Nephron progenitor cell (in vitro differentiated cells): Measurements from ENCODE around the gene CHSY1.

Source experiments
- DNase-seq: peaks from one replicate; pipeline ENCODE4 v3.0.0; 2021
- H3K27ac Mint-ChIP-seq: 2 replicates; pipeline ENCODE4 v1.8.0; 2021; ENCODE audit warnings: mild to moderate bottlenecking, moderate library complexity, mixed read lengths
- H3K27me3 Mint-ChIP-seq: 2 replicates; pipeline ENCODE4 v1.8.0; 2021; ENCODE audit warnings: mild to moderate bottlenecking, low read depth, mixed read lengths; ENCODE audit not compliant: poor library complexity
- H3K36me3 Mint-ChIP-seq: 2 replicates; pipeline ENCODE4 v1.8.0; 2021; ENCODE audit warnings: low read depth, mixed read lengths
- H3K4me1 Mint-ChIP-seq: 2 replicates; pipeline ENCODE4 v1.8.0; 2021; ENCODE audit warnings: mixed read lengths
- H3K4me3 Mint-ChIP-seq: 2 replicates; pipeline ENCODE4 v1.8.0; 2021; ENCODE audit warnings: mild to moderate bottlenecking, moderate library complexity, mixed read lengths
- H3K9me3 Mint-ChIP-seq: 2 replicates; pipeline ENCODE4 v1.8.0; 2021; ENCODE audit warnings: mild to moderate bottlenecking, moderate library complexity, mixed read lengths
- TF ChIP-seq, protein P1 (sequence below): fragments of 200-600 bp; sonication (generic); IDR thresholded peaks from 2 replicates; pipeline ENCODE4 v1.5.0; 2021; ENCODE audit warnings: antibody characterized with exemption

The CHSY1 gene

GRCh38 chr15:101188637-101189408 lies 63.0 kb downstream of the CHSY1 start:
- Mint-ChIP-seq H3K36me3 (peaks cover 24% of the 10 kb centered on the region), H3K9me3 (no peaks in the 10 kb centered on the region), H3K27me3 (no peaks in the 10 kb centered on the region), H3K27ac (peak overlapping the region; percentile 93), H3K4me1 (peaks cover 62% of the 10 kb centered on the region), H3K4me3 (no peak overlapping the region)
- no peak for DNase-seq
- TF ChIP-seq, protein P1, sequence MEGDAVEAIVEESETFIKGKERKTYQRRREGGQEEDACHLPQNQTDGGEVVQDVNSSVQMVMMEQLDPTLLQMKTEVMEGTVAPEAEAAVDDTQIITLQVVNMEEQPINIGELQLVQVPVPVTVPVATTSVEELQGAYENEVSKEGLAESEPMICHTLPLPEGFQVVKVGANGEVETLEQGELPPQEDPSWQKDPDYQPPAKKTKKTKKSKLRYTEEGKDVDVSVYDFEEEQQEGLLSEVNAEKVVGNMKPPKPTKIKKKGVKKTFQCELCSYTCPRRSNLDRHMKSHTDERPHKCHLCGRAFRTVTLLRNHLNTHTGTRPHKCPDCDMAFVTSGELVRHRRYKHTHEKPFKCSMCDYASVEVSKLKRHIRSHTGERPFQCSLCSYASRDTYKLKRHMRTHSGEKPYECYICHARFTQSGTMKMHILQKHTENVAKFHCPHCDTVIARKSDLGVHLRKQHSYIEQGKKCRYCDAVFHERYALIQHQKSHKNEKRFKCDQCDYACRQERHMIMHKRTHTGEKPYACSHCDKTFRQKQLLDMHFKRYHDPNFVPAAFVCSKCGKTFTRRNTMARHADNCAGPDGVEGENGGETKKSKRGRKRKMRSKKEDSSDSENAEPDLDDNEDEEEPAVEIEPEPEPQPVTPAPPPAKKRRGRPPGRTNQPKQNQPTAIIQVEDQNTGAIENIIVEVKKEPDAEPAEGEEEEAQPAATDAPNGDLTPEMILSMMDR: no peak

DNA sequence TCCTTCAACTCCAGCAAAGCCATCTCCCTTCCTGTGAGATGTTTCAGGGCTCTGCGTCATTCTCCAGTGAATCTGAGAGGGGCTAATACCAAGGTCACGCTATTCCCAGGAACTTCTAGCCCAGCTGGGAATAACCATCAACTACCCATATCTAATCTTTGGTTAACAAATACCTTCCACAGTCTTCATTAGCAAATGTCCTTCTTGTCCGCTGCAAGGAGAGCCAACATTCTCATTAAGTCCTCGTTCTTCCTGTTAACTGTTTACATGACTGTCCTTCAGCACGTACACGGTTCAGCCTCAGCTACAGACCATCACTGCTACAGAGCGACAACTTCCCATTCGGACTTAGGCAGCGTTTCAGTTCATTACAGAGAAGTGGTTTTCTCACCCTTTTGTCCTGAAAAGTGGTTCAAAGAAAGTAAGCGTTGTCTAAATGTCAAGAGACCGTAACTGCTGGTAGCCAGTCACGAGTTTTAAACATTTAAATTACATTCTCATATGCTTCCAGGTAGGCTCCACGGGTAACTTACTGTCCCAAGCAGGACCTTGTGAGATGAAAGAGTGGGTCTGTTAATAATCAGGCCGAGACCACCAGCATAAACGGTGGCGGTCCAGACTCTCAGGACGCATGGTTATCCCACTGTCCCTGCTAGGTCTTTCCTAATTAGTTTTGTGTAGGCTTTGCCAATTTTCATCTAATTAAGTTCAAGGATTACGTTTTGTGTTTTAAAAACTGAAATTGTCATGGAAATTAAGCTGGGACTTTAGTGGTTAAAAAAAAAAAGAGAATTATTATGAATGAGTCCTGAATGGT lies 63.8 kb downstream of the CHSY1 start:
- no peaks in the 10 kb centered on the region for H3K27me3 Mint-ChIP-seq
- H3K4me1 Mint-ChIP-seq: peaks cover 62% of the 10 kb centered on the region
- H3K4me3 Mint-ChIP-seq: no peak overlapping the region
- H3K27ac Mint-ChIP-seq: peak overlapping the region; percentile 92
- TF ChIP-seq, protein P1: no peak
- DNase-seq: no peak
- peaks cover 32% of the 10 kb centered on the region for H3K36me3 Mint-ChIP-seq
- no peaks in the 10 kb centered on the region for H3K9me3 Mint-ChIP-seq

- DNase-seq: no peak
- Mint-ChIP-seq H3K9me3 (no peaks in the 10 kb centered on the region), H3K4me3 (no peak overlapping the region), H3K27me3 (no peaks in the 10 kb centered on the region), H3K36me3 (peaks cover 54% of the 10 kb centered on the region), H3K4me1 (peaks cover 55% of the 10 kb centered on the region), H3K27ac (no peak overlapping the region)
- TF ChIP-seq, protein P1: no peak
Measured at GRCh38 chr15:101185770-101186169, 66.1 kb downstream of the CHSY1 start.

DNA sequence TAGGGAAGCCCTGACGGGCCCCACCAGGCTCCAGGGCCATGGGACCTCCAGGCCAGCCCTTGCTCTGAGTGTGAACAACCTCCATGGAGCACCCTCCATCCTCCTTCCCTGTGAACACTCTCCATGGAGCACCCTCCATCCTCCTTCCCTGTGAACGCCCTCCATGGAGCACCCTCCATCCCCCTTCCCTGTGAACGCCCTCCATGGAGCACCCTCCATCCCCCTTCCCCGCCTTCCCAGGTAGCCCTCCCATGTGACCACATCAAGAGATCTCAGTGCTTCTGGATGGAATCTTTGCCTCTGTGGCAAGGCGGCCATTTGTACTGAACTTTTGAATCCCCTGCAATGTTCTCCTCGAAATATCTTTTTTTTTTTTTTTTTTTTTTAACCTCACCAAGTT lies 66.5 kb downstream of the CHSY1 start:
- peaks cover 53% of the 10 kb centered on the region for H3K4me1 Mint-ChIP-seq
- H3K9me3 Mint-ChIP-seq: no peaks in the 10 kb centered on the region

DNA sequence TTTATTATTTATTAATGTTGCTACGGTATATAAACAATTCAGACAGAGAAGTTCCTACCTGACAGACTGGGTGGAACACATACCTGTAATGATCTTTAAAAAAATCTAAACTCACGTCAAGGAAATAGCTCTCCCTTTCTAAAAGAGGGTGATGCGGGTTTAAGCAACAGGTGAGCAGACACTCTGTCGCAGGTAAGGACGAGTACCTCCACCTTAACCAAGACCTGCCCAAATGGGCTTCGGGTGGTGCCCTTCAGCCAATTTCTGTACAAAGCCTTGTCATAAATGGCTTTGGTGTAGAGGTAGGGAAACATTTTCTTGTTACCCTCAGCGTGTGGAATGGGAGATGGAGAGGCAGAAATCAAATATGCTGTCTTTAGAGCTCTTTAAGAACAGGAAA lies 67.0 kb downstream of the CHSY1 start:
- peaks cover 48% of the 10 kb centered on the region for H3K4me1 Mint-ChIP-seq

More for the DNA sequence above, 66.5 kb downstream of the CHSY1 start:
- Mint-ChIP-seq H3K36me3 (peaks cover 59% of the 10 kb centered on the region), H3K4me3 (no peak overlapping the region), H3K27ac (no peak overlapping the region), H3K27me3 (no peaks in the 10 kb centered on the region)
- DNase-seq: no peak
- TF ChIP-seq, protein P1: no peak

More for the DNA sequence above, 67.0 kb downstream of the CHSY1 start:
- Mint-ChIP-seq H3K27ac (peak overlapping the region; percentile 37), H3K9me3 (no peaks in the 10 kb centered on the region), H3K27me3 (no peaks in the 10 kb centered on the region), H3K36me3 (peaks cover 64% of the 10 kb centered on the region), H3K4me3 (no peak overlapping the region)
- no peak for DNase-seq
- TF ChIP-seq, protein P1: no peak
